Endothelial cell of umbilical vein (primary cell): Measurements from ENCODE around the gene AIG1.

ENCODE experiments used
- EZH2 ChIP-seq: IDR thresholded peaks from 2 replicates; pipeline ENCODE4 v1.6.1; 2012; ENCODE audit warnings: borderline replicate concordance, low read depth, mild to moderate bottlenecking, moderate library complexity, low read length, inconsistent platforms; ENCODE audit not compliant: severe bottlenecking
- FOS ChIP-seq: IDR thresholded peaks from 2 replicates; pipeline ENCODE4 v1.6.1; 2011; ENCODE audit warnings: mild to moderate bottlenecking, low read length, moderate library complexity, borderline replicate concordance; ENCODE audit not compliant: insufficient read depth
- JUN ChIP-seq: IDR thresholded peaks from 2 replicates; pipeline ENCODE4 v1.6.1; 2011; ENCODE audit warnings: borderline replicate concordance, low read depth; ENCODE audit not compliant: insufficient read length, insufficient read depth
- MYC ChIP-seq: IDR thresholded peaks from one replicate; pipeline ENCODE4 v1.6.1; 2011; ENCODE audit warnings: mild to moderate bottlenecking, low read depth, low read length
- POLR2A ChIP-seq: IDR thresholded peaks from 2 replicates; pipeline ENCODE4 v1.6.1; 2012; ENCODE audit warnings: low read depth, mild to moderate bottlenecking, control low read depth, low read length
- POLR2AphosphoS5 ChIP-seq: IDR thresholded peaks from 2 replicates; pipeline ENCODE4 v1.6.1; 2012; ENCODE audit warnings: low read depth, mild to moderate bottlenecking, control low read depth, low read length, moderate library complexity; ENCODE audit not compliant: insufficient read depth
- TF ChIP-seq, protein P1 (sequence below), 2 donors: IDR thresholded peaks; 1 replicate in 1 of 2; 2 replicates in 1 of 2; pipeline ENCODE4 v1.5.1; 2011; ENCODE audit warnings: low read length in 2 of 2, mild to moderate bottlenecking in 2 of 2, moderate library complexity in 2 of 2, control low read depth in 1 of 2, inconsistent platforms in 1 of 2, low read depth in 1 of 2; ENCODE audit not compliant: insufficient read depth in 1 of 2; ENCODE audit errors: extremely low read depth in 1 of 2
- TF ChIP-seq, protein P2 (sequence below): IDR thresholded peaks from 2 replicates; pipeline ENCODE4 v1.6.1; 2011; ENCODE audit not compliant: insufficient read depth, insufficient read length

DNA sequence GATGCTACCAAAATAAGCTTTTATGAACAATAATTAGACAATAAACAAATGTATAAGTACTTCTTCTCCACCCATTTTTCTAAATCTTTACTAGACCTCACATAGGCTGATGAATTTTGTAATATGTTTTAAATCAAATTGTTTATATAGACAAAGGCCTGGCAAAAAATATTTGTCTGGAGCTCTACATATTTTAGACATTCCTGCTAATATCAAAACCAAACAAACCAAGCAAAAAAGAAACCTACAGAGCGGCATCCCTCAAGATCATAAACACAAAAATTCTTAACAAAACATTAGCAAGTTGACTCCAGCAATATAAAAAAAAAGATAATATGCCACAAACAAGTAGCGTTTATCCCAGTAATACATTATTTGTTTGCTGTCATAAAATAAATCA, 302.6 kb downstream of the AIG1 start:
- TF ChIP-seq POLR2AphosphoS5 (no peak), POLR2A (no peak), FOS (no peak), MYC (no peak), EZH2 (no peak), JUN (no peak)
- TF ChIP-seq, protein P1, sequence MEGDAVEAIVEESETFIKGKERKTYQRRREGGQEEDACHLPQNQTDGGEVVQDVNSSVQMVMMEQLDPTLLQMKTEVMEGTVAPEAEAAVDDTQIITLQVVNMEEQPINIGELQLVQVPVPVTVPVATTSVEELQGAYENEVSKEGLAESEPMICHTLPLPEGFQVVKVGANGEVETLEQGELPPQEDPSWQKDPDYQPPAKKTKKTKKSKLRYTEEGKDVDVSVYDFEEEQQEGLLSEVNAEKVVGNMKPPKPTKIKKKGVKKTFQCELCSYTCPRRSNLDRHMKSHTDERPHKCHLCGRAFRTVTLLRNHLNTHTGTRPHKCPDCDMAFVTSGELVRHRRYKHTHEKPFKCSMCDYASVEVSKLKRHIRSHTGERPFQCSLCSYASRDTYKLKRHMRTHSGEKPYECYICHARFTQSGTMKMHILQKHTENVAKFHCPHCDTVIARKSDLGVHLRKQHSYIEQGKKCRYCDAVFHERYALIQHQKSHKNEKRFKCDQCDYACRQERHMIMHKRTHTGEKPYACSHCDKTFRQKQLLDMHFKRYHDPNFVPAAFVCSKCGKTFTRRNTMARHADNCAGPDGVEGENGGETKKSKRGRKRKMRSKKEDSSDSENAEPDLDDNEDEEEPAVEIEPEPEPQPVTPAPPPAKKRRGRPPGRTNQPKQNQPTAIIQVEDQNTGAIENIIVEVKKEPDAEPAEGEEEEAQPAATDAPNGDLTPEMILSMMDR (IDR thresholded peaks at IDR 0.05; ENCODE audit: extremely low read depth in 1 of 2, insufficient read depth in 1 of 2, low read depth in 1 of 2, low read length in 2 of 2) = no peak
- TF ChIP-seq, protein P2, sequence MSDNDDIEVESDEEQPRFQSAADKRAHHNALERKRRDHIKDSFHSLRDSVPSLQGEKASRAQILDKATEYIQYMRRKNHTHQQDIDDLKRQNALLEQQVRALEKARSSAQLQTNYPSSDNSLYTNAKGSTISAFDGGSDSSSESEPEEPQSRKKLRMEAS = no peak
